Muscle layer of colon (tissue), 2 donors: Measurements from ENCODE around the gene DPT.

ENCODE experiments used
- H3K27ac ChIP-seq: one replicate; pipeline ENCODE4 v1.7.0; 2013; ENCODE audit warnings: low read depth, mild to moderate bottlenecking, low read length, moderate library complexity
- H3K27me3 ChIP-seq, 2 donors: one replicate each; pipeline ENCODE4 v1.7.0; 2013; ENCODE audit warnings: low read length in 2 of 2, mild to moderate bottlenecking in 2 of 2; ENCODE audit not compliant: insufficient read depth in 2 of 2, control insufficient read depth in 1 of 2
- H3K36me3 ChIP-seq: one replicate; pipeline ENCODE4 v1.7.0; 2013; ENCODE audit warnings: mild to moderate bottlenecking, low read length; ENCODE audit not compliant: insufficient read depth
- H3K4me1 ChIP-seq: one replicate; pipeline ENCODE4 v1.7.0; 2013; ENCODE audit warnings: mild to moderate bottlenecking, low read length; ENCODE audit not compliant: insufficient read depth
- H3K4me3 ChIP-seq, 2 donors: one replicate each; pipeline ENCODE4 v1.7.0; 2013; ENCODE audit warnings: low read length in 2 of 2, low read depth in 1 of 2, mild to moderate bottlenecking in 1 of 2, moderate library complexity in 1 of 2
- H3K9ac ChIP-seq: one replicate; pipeline ENCODE4 v1.7.0; 2013; ENCODE audit warnings: low read length
- H3K9me3 ChIP-seq: one replicate; pipeline ENCODE4 v1.7.0; 2013; ENCODE audit warnings: mild to moderate bottlenecking, low read length
- donor health status: abdominal sarcoma.
- donor health status: Adenocarcinoma of cecum.

DPT gene

DNA sequence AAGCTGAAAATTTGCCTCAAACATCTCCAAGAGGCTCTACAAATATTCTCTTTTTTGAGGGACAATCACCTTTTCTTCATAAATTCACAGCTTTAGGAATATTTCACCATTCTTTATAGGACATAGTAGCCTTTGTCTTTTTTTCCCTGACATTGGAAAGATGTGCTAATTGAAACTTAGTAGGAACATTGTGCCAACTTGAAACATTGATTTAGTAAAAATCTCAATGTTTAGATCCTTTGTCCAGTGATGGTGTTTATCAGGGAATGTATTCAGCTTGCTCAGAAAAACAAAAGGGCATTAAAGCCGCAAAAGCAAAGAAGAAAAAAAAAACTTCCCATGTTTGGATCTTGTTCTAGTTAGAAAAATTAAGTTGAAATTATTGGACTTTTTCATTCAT is 52.1 kb downstream of the DPT start:
- Histone ChIP-seq H3K4me1 (no peaks in the 10 kb centered on the region), H3K27ac (no peak overlapping the region), H3K9me3 (no peaks in the 10 kb centered on the region), H3K27me3 (no peaks in the 10 kb centered on the region), H3K4me3 (no peak overlapping the region), H3K9ac (no peak overlapping the region), H3K36me3 (no peaks in the 10 kb centered on the region)

DNA sequence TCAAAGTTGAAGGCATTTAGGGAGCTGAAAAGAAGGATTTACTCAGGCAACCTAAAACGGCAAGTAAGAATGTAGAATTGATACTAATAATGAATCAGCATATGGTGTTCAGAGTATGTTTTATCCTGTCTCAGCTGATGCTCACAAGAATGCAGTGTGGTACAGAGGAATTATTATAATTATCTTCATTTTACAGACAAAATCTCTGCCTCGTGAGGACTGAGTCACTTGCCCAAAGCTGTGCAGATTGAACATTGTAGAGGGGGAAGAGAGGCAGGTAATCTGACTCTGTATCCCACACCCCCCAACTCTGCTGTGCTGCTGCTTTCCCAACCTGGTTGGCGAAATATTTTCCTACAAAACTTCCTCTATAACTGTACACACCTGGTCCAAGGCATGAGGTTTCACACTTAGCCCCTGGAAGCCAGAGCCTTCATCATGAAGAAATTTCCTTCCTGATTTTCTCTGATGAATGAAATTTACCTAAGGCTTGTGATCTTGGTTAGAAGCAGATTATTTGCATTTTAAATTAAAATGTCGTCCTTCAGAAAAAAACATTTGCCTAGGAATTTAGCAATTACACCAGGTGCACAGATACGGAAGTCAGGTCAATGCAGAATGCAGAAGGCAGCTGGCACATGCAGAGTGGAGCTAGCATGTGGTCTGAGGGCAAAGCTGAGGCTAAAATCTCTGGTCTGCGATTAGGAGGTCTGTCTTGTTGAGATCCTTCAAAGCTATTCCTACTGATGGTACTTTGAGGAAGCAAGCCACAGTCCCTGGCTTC is 52.8 kb downstream of the DPT start:
- no peak overlapping the region for H3K4me3 ChIP-seq
- no peak overlapping the region for H3K27ac ChIP-seq
- no peaks in the 10 kb centered on the region for H3K27me3 ChIP-seq
- no peaks in the 10 kb centered on the region for H3K36me3 ChIP-seq
- no peaks in the 10 kb centered on the region for H3K4me1 ChIP-seq
- H3K9ac ChIP-seq = no peak overlapping the region
- no peaks in the 10 kb centered on the region for H3K9me3 ChIP-seq

DNA sequence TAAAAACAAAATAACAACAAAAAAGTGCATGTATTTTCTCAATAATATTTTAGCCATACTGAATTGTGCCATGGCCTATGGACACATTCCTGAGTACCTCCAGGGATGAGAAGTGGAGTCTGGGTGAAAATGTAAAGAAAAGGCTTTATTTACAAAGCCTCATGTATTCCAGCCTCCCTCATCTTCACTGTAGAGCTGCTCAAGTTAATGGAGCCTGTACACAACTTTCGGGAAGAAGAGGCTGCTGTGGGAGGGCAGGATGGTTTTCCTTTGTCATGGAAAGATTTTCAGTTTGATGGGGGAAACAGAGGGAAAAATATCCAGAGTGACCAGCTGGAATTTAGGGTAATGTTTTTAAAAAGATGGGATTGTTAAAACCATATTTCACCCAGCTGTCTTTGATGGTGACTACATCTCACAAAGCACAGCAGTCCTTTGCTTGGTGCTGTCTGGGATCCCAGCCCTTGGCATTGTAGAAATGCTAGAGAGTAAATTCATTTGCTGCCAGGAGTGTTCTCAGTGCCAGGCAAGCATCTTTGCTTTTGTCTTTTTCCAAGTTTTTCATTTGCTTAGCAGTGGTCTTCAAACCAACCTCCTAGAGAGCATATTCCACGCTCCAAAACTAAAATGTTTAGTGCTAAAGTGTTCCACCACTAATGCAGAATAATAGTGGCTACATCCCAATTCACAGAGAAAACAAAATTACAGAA is 54.9 kb downstream of the DPT start:
- no peaks in the 10 kb centered on the region for H3K27me3 ChIP-seq
- H3K4me3 ChIP-seq = no peak overlapping the region
- H3K9ac ChIP-seq = no peak overlapping the region
- H3K27ac ChIP-seq = no peak overlapping the region
- no peaks in the 10 kb centered on the region for H3K9me3 ChIP-seq
- no peaks in the 10 kb centered on the region for H3K4me1 ChIP-seq
- no peaks in the 10 kb centered on the region for H3K36me3 ChIP-seq

DNA sequence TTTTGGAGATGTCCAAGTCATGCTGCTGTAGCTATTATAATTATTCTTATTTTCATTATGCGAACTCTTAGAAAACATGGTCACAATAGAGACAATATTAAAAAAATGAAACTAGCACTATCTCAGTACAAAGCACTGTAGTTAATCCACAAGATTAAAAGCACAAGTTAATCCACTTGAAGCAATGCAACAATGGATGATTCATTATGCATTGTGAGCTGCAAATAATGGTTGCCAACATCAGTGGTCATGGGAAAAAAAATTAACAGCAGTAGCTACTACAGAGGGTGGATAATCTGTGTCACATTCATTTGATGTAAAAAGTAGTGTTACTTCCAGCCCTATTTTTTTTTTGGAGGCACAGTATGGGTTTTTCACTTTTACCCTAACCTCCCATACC is 56.7 kb downstream of the DPT start:
- no peak overlapping the region for H3K27ac ChIP-seq
- no peaks in the 10 kb centered on the region for H3K27me3 ChIP-seq
- H3K9ac ChIP-seq = no peak overlapping the region
- no peaks in the 10 kb centered on the region for H3K36me3 ChIP-seq
- no peaks in the 10 kb centered on the region for H3K9me3 ChIP-seq
- H3K4me3 ChIP-seq = no peak overlapping the region
- H3K4me1 ChIP-seq = no peaks in the 10 kb centered on the region

DNA sequence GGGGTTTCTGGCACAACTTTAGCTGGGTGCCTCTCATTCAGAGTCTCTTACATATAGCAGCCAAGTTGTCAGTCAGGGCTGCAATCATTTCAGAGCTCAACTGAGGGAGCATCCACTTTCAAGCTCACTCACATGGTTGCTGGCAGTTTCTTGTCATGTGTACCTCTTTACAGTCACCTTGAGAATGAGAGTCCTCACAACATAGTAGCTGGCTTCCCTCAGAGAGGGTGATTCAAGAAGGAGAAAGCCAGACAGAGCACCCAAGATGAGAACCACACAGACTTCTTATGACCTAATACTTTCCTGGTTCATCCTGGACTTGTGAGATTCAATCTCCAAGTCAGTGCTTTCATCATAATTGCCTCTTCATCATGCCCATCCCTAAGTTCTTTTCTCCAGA is 57.2 kb downstream of the DPT start:
- Histone ChIP-seq H3K4me3 (no peak overlapping the region), H3K4me1 (no peaks in the 10 kb centered on the region), H3K27me3 (no peaks in the 10 kb centered on the region), H3K27ac (no peak overlapping the region), H3K36me3 (no peaks in the 10 kb centered on the region), H3K9me3 (no peaks in the 10 kb centered on the region), H3K9ac (no peak overlapping the region)

DNA sequence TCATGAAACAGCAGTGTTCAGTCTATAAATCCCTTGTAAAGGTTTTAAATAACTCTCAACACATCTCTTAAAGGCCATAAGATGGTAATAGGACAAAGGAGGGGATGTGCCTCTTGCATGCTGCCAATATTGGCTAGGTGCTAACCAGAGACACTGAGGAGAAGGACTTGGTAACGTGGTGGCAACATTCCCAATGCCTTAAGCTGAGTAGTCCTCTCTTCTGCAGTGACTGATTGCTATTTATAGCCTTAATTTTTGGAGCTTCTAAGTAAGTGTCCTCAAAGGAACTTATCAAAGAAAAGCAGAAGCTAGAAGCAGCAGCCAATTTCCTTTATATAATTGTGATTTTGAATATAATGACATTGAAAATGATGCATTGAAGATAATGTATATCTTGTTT is 63.0 kb downstream of the DPT start:
- Histone ChIP-seq H3K27ac (no peak overlapping the region), H3K9ac (no peak overlapping the region), H3K36me3 (no peaks in the 10 kb centered on the region), H3K4me3 (no peak overlapping the region), H3K27me3 (no peaks in the 10 kb centered on the region), H3K9me3 (no peaks in the 10 kb centered on the region), H3K4me1 (peaks cover 5% of the 10 kb centered on the region)

DNA sequence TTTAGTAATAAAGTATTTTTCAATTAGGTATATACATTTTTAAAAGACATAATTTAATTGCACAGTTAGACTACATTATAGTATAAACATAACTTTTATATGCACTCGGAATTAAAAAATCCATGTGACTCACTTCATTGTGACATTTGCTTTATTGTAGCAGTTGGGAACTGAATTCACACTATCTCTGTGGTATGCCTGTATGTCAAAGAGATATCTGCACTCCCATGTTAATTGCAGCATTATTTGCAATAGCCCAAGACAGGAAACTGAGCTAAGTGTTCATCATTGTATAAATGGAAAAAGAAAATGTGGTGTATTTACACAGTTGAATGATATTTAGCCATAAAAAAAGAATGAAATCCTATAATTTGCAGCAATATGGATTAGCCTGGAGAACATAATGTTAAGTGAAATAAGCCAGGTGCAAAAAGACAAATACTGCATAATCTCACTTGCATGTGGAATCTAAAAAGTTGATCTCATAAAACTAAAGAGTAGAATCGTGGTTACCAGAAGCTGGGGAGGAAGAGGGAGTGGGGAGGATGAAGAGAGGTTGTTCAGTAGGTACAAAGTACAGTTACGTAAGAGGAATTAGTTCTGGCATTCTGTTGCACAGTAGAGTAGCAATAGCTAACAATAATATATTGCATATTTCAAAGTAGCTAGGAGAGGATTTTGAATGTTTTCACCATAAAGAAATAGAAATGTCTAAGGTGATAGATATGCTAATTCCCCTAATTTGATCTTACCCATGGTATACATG is 64.8 kb downstream of the DPT start:
- Histone ChIP-seq H3K9me3 (no peaks in the 10 kb centered on the region), H3K4me1 (peaks cover 5% of the 10 kb centered on the region), H3K9ac (no peak overlapping the region), H3K27me3 (no peaks in the 10 kb centered on the region), H3K36me3 (no peaks in the 10 kb centered on the region), H3K27ac (no peak overlapping the region), H3K4me3 (no peak overlapping the region)

DNA sequence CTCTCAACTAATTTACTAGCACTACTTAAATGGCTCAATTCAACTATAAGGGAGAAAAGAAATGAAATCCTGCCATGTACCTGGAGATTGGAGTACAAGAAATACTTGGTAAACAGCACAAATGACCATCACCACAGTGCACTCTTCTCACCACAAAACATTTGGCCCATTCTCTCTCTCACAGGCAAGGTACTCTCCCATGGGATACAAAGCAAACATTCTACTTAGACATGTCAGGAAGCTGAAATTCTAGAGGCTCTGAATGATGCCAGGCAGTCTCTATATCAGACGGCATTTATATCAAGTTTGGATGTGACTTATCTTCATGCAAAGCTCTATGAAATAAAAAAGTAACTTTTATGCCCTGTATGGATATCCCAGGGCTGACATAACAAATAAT is 72.5 kb downstream of the DPT start:
- Histone ChIP-seq H3K36me3 (no peaks in the 10 kb centered on the region), H3K9ac (no peak overlapping the region), H3K4me1 (no peaks in the 10 kb centered on the region), H3K27me3 (no peaks in the 10 kb centered on the region), H3K4me3 (no peak overlapping the region), H3K27ac (no peak overlapping the region), H3K9me3 (no peaks in the 10 kb centered on the region)

DNA sequence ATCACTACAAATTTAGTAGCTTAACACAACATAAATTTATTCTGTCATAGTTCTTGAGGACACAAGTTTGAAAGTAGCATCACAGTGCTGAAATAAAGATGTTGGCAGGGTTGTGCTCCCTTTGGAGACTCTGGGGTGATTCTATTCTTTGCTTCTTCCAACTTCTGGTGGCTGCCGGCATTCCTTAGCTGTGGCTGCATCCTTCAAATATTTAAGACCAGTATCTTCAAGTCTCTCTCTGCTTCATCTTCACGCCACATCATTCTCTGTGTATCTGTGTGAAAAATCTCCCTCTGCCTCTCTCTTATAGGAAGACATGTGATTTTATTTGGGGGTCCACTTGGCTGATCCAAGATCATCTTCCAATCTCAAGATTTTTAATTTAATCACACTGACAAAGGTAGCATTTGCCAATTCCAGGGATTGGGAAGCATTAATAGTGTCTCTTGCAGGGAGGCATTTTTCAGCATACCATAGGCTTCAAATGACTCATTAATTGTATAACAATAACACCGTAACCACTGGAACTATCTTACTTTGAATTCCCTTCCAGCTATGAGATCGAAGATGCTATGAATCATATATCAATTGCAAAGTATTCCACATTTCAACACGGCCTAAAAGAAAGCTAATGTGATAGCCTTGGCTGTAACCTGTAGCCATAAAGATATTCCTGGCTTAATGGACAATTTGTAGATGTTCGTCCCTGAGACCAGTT is 74.6 kb downstream of the DPT start:
- Histone ChIP-seq H3K9ac (no peak overlapping the region), H3K27ac (no peak overlapping the region), H3K36me3 (no peaks in the 10 kb centered on the region), H3K9me3 (no peaks in the 10 kb centered on the region), H3K4me1 (no peaks in the 10 kb centered on the region), H3K4me3 (no peak overlapping the region), H3K27me3 (no peaks in the 10 kb centered on the region)

DNA sequence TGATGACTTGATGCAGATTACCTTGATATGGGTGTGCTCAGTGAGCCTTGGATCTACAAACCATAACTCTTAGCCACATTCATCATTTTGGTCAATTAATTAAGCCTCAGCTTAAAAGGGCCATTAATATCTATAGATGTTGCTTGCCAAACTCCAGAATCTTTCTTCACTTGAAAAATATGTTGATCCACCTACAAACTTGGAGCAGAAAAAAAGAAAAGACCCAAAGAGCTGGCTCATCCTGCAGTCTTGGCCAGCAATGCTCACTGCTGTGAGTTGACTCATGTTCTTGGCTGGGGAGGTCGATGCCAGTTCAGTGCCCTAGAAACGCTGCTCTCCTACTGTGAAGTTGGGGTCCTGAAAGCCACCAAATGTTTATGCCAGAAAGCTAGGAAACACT is 75.4 kb downstream of the DPT start:
- no peaks in the 10 kb centered on the region for H3K4me1 ChIP-seq
- no peaks in the 10 kb centered on the region for H3K27me3 ChIP-seq
- no peaks in the 10 kb centered on the region for H3K9me3 ChIP-seq
- H3K36me3 ChIP-seq = no peaks in the 10 kb centered on the region
- no peak overlapping the region for H3K4me3 ChIP-seq
- no peak overlapping the region for H3K9ac ChIP-seq
- no peak overlapping the region for H3K27ac ChIP-seq

DNA sequence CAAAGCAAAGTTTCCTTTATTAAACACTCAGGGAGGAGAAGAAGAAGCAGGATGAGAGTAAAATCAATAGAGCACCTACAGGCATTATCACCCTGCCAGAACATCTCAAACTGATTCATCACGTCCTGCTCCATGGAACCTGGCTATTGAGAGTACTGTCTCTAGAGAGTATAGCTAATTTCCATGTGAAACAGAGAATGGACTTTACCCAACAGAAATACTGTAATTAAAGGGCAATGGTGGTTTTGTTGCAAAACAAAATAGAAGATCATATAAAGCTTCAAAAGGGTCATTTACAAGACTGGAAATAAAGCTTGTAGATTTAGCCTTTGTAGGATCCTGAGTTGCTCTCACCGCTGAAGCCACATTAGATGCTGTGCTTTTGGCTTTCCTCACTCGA is 83.3 kb downstream of the DPT start:
- Histone ChIP-seq H3K9ac (no peak overlapping the region), H3K9me3 (no peaks in the 10 kb centered on the region), H3K27me3 (no peaks in the 10 kb centered on the region), H3K27ac (no peak overlapping the region), H3K4me3 (no peak overlapping the region), H3K36me3 (no peaks in the 10 kb centered on the region), H3K4me1 (no peaks in the 10 kb centered on the region)
